ENCODE data around the gene SSUH2. TPM values are rescaled to one million over a fixed set of nuclear protein-coding genes. Genes with fewer than 3 reads are reported as not detected.

Gene SSUH2
- total RNA-seq, 1 experiment from 2014 or later = 0.51 TPM

DNA sequence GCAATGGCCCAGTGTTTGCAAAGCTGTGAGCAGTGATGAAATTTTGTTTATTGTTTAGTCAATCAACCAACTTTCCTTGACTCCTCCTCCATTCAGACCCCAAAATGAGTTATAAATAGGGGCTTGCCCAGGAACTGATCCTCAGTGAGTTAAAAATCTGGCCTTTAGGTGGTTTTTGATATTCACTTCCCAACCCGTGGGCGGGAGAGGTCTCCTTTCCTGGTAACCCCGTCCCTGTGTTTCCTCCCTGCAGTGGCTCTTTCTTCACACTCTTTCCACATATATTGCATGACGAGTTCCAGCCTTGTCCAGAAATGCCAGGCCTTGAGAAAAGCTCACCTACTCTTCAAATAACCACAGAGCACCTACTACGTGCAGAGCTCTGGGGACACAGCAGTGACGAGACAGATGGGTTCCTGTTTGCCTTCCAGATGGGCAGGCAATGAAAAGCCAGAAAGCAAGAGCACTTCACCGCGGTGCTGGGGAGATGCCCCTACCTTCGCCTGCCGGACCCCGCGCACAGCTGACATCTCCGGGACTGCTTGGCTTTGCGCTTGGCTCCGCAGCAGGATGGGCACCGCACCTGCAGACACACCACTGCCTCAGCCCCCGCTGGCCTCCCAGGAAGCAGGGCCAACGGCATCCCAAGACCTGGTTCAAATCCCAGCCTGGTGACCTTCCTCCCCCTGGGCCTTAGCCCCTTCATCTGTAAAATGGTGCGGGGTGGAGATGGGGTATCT, 17.2 kb downstream of the SSUH2 start:
- Mint-ChIP-seq H3K4me3 (ENCODE audit: unreplicated experiment) (no peak overlapping the region), H3K36me3 (ENCODE audit: insufficient read depth, unreplicated experiment) (no peaks in the 10 kb centered on the region), H3K9me3 (ENCODE audit: unreplicated experiment) (no peaks in the 10 kb centered on the region), H3K27me3 (ENCODE audit: insufficient read depth, unreplicated experiment) (no peaks in the 10 kb centered on the region), H3K4me1 (ENCODE audit: insufficient read depth, unreplicated experiment) (peaks cover 17% of the 10 kb centered on the region), H3K27ac (ENCODE audit: low read depth, unreplicated experiment) (no peak overlapping the region)
- intact Hi-C loops (cut with micrococcal nuclease) = loop anchor here (10.0 kb wide), 1 partner anchor 303 kb away; no protein-coding TSS in a partner anchor
- peak; percentile 31 for DNase-seq (ENCODE audit: unreplicated experiment)
- no TSS peak for BruUV-seq (replicated peaks)
- TF ChIP-seq, protein P1, sequence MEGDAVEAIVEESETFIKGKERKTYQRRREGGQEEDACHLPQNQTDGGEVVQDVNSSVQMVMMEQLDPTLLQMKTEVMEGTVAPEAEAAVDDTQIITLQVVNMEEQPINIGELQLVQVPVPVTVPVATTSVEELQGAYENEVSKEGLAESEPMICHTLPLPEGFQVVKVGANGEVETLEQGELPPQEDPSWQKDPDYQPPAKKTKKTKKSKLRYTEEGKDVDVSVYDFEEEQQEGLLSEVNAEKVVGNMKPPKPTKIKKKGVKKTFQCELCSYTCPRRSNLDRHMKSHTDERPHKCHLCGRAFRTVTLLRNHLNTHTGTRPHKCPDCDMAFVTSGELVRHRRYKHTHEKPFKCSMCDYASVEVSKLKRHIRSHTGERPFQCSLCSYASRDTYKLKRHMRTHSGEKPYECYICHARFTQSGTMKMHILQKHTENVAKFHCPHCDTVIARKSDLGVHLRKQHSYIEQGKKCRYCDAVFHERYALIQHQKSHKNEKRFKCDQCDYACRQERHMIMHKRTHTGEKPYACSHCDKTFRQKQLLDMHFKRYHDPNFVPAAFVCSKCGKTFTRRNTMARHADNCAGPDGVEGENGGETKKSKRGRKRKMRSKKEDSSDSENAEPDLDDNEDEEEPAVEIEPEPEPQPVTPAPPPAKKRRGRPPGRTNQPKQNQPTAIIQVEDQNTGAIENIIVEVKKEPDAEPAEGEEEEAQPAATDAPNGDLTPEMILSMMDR (IDR thresholded peaks at IDR 0.05; ENCODE audit: unreplicated experiment) = no peak
- POLR2A ChIA-PET = no interaction called here
- CTCF ChIA-PET = interaction anchor here (0.5 to 7.2 kb wide), 6 partner anchors 21 to 1408 kb away, joined by 3 to 79 read pairs (median 4); no protein-coding TSS in a partner anchor

DNA sequence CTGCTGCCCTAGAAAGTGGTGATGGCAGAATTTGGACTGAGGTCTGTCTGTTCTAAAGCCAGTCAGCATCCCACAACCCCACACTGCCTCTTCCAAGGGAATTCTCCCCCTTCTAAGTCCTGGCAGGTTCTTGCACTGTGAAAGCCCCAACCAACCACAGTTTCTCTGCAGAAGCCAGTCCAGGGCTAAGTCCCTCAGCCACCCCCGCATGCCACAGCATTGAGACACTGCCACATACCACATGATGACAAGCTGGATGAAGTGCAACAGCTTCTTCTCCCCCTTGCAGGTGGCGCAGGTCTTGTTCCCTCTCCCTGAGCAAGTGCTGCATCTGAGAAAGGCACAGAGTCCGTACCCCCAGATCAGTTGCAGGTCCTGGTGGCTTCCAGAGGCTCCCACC, 18.6 kb downstream of the SSUH2 start:
- ChIA-PET POLR2A (interaction anchor here (1.2 kb wide), 1 partner anchor 26 kb away, joined by 4 read pairs; no protein-coding TSS in a partner anchor), CTCF (interaction anchor here (0.5 to 7.2 kb wide), 8 partner anchors 8 to 1127 kb away, joined by 3 to 79 read pairs (median 4); no protein-coding TSS in a partner anchor)
- TF ChIP-seq, protein P1 (IDR thresholded peaks at IDR 0.05; ENCODE audit: unreplicated experiment) = no peak
- Mint-ChIP-seq H3K9me3 (ENCODE audit: unreplicated experiment) (no peaks in the 10 kb centered on the region), H3K36me3 (ENCODE audit: insufficient read depth, unreplicated experiment) (no peaks in the 10 kb centered on the region), H3K27ac (ENCODE audit: low read depth, unreplicated experiment) (no peak overlapping the region), H3K4me3 (ENCODE audit: unreplicated experiment) (no peak overlapping the region), H3K4me1 (ENCODE audit: insufficient read depth, unreplicated experiment) (peaks cover 17% of the 10 kb centered on the region), H3K27me3 (ENCODE audit: insufficient read depth, unreplicated experiment) (no peaks in the 10 kb centered on the region)
- no TSS peak for BruUV-seq (replicated peaks)
- intact Hi-C loops (cut with micrococcal nuclease) = loop anchor here (10.0 kb wide), 1 partner anchor 301 kb away; no protein-coding TSS in a partner anchor
- no peak for DNase-seq (ENCODE audit: unreplicated experiment)

DNA sequence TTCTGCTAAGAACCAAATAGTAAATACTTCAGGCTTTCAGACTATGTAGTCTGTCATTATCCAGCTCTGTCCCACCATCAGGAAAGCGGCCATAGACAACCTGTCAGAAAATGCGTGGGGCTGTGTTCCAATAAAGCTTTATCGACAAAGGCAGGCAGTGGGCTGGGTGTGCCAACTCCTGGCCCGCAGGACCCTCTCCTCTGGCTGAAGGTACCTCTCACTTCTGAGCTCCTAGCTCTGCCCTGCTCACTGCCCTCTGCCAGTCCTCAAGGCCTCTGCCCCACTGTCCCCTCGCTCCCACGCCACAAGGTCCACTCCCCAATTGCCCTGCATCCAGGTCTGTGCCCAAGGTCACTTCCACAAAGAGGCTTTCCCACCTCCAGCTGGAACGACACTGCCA, 20.0 kb downstream of the SSUH2 start:
- BruUV-seq (replicated peaks) = no TSS peak
- Mint-ChIP-seq H3K36me3 (ENCODE audit: insufficient read depth, unreplicated experiment) (no peaks in the 10 kb centered on the region), H3K27me3 (ENCODE audit: insufficient read depth, unreplicated experiment) (no peaks in the 10 kb centered on the region), H3K4me1 (ENCODE audit: insufficient read depth, unreplicated experiment) (peaks cover 12% of the 10 kb centered on the region), H3K9me3 (ENCODE audit: unreplicated experiment) (no peaks in the 10 kb centered on the region), H3K4me3 (ENCODE audit: unreplicated experiment) (no peak overlapping the region), H3K27ac (ENCODE audit: low read depth, unreplicated experiment) (no peak overlapping the region)
- POLR2A ChIA-PET = no interaction called here
- no peak for DNase-seq (ENCODE audit: unreplicated experiment)
- CTCF ChIA-PET = interaction anchor here (0.6 to 7.2 kb wide), 8 partner anchors 17 to 1751 kb away, joined by 3 to 79 read pairs (median 3); no protein-coding TSS in a partner anchor
- TF ChIP-seq, protein P1 (IDR thresholded peaks at IDR 0.05; ENCODE audit: unreplicated experiment) = no peak
- intact Hi-C loops (cut with micrococcal nuclease) = loop anchor here (10.0 kb wide), 1 partner anchor 300 kb away; no protein-coding TSS in a partner anchor

DNA sequence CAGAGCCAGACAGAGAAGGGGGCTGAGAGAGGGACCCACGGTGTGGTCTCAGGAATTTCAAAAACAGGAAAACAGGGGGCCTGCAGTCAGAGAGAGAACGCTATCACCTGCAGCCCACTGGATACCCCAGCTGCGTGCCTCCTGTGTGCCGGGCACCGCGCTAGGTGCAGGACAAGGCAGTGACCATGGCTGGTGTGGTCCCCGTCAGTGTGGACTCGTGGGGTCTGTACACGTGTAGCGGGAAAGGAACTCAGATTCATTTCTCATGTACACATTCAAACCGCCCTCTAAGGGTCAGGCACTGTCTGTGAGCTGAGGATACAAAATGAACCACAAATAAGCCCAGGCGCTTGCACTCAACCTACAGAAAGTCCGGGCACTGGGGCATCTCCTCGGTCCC, 20.9 kb downstream of the SSUH2 start:
- BruUV-seq (replicated peaks) = no TSS peak
- no peaks in the 10 kb centered on the region for H3K9me3 Mint-ChIP-seq (ENCODE audit: unreplicated experiment)
- no peak overlapping the region for H3K4me3 Mint-ChIP-seq (ENCODE audit: unreplicated experiment)
- peaks cover 11% of the 10 kb centered on the region for H3K4me1 Mint-ChIP-seq (ENCODE audit: insufficient read depth, unreplicated experiment)
- no peaks in the 10 kb centered on the region for H3K27me3 Mint-ChIP-seq (ENCODE audit: insufficient read depth, unreplicated experiment)
- DNase-seq (ENCODE audit: unreplicated experiment) = no peak
- no peak overlapping the region for H3K27ac Mint-ChIP-seq (ENCODE audit: low read depth, unreplicated experiment)
- ChIA-PET POLR2A (interaction anchor here (0.6 kb wide), 1 partner anchor 186 kb away, joined by 3 read pairs; no protein-coding TSS in a partner anchor), CTCF (interaction anchor here (0.6 to 7.2 kb wide), 3 partner anchors 181 to 473 kb away, joined by 3 to 79 read pairs (median 6); no protein-coding TSS in a partner anchor)
- no peaks in the 10 kb centered on the region for H3K36me3 Mint-ChIP-seq (ENCODE audit: insufficient read depth, unreplicated experiment)
- TF ChIP-seq, protein P1 (IDR thresholded peaks at IDR 0.05; ENCODE audit: unreplicated experiment) = no peak
- intact Hi-C loops (cut with micrococcal nuclease) = loop anchor here (1.0 to 10.0 kb wide), 2 partner anchors 181 to 299 kb away; no protein-coding TSS in a partner anchor

All from MCF 10A (cell line).